DMS114 treated with DMSO at 0.1 percent for 48 hours (cell line): ENCODE data around the gene PPIA.
"Not testable (repeated sequence)": the region's sequence is repeated elsewhere in the genome, so short reads cannot be mapped to it uniquely, and the experiment has no call there.

Experiments used
- DNase-seq: peaks from one replicate; lab custom pipeline; 2025; ENCODE audit not compliant: unreplicated experiment; lab: John Stamatoyannopoulos, UW

Gene PPIA

GRCh38 chr7:44823255-44823781, 26.8 kb downstream of the PPIA start:
- no peak for DNase-seq

GRCh38 chr7:44824894-44825526, 28.5 kb downstream of the PPIA start:
- DNase-seq: no peak

DNA sequence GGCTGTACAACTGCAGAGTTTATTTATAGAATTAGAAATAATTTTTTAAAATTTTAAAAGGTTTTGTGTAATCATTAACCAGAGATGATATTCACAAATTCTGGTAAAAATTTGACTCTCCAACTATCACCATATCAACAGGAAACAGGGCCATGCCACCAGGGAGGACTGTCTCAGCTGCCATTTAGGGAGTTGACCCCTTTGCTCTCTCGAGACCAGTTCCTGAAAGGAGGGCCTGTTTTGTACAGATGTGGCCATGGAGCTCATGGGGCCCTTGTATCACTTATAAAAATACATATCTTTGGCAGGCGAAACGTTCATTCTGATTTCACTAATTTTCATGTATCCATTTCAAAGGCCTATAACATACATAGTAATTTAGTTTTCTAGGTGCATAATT, 31.1 kb downstream of the PPIA start:
- no peak for DNase-seq

GRCh38 chr7:44838751-44839150, 42.3 kb downstream of the PPIA start:
- no peak for DNase-seq

- DNase-seq: not testable (repeated sequence)
Measured at GRCh38 chr7:44842675-44843074, 46.2 kb downstream of the PPIA start.

DNA sequence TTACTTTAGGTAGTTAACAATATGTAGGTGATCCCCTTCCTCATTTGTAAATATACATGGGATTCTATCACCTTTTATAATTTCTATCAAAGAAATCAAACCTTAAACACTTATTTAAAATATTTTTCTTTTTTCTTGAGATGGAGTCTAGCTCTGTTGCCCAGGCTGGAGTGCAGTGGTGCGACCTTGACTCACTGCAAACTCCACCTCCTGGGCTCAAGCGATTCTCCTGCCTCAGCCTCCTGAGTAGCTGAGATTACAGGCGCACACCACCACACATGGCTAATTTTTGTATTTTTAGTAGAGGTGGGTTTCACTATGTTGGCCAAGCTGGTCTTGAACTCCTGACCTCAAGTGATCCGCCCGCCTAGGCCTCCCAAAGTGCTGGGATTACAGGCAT, 47.0 kb downstream of the PPIA start:
- not testable (repeated sequence) for DNase-seq

GRCh38 chr7:44845451-44845850, 49.0 kb downstream of the PPIA start:
- no peak for DNase-seq

- DNase-seq: not testable (repeated sequence)
Measured at GRCh38 chr7:44846390-44846789, 49.9 kb downstream of the PPIA start.

DNA sequence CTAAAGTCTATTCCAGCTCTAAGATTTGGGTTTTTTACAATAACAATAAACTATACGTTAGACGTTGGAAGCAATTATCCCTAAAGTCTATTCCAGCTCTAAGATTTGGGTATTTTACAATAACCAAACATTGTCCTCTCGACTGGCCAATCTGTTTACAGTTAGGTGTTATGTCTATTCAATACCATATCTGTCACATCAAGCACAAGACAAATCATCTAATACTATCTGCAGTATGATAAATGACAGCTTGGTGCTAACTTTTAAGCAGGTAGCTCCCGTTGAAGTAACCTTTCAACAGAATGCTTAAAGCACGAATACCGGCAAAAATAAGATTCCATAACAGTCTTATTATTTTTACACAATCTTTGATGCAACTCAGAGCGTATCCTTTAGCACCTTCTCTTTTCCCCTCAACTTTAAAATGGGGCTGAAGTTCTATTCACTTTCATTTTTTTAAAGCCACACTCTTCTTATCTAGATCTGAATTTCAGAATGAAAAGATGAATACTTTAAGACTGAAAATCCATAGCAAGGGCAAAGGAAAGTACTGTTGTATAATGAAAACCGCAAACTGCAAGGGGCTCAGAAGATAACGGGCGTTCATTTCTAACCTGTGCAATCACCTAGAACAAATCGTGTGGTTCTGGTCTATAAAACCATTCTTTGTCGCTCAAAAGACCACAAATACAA, 50.5 kb downstream of the PPIA start:
- DNase-seq: no peak

DNA sequence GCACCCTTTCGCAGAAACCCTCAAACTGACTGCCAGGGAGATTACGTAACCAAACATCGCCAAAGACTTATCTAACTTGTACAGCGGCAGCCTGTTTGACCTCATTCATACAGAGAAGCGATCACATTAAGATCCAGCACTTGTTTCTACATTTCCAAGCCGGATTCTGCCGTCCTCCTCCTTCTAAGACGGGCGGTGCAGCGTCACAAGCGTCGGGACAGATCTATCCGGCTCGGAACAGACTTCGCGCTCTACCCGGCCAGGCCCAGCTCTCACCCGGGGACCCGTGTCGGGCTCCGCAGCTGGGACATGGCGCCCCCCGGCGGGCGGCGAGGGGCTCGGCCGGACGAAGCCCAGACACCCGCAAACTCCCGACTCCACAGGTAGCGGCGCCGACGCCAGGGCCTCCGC, 51.0 kb downstream of the PPIA start:
- DNase-seq: peak; percentile 75

GRCh38 chr7:44847920-44848634, 51.6 kb downstream of the PPIA start, which contains the start of gene H2AZ2:
Gene H2AZ2, minus strand, starts transcription at chr7:44848087. Its CDS starts 116 bp downstream, at chr7:44847971.
- peak; percentile 99 for DNase-seq

DNA sequence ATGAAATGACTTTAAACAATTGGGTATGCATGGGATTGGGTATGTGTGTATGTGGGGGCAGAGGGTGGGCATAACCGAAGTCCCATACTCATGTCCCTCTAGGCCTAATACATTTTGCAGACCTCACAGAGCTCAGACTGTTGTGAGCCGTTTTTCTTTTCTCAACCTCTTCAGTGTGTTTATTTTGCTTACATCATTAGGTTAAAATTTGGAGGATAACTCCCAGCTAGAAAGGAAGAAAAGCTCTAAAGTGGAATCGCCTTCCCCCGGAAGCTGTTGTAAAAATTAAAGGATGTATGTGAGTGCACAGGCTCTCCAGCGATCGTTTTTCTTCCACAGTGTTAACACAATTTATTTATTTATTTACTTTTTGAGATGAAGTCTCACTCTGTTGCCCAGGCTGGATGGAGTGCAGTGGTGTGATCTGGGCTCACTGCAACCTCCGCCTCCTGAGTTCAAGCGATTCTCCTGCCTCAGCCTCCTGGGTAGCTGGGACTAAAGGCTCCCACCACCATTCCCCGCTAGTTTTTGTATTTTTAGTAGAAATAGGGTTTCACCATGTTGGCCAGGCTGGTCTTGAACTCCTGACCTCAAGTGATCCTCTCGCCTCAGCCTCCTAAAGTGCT, 52.9 kb downstream of the PPIA start:
- no peak for DNase-seq

DNA sequence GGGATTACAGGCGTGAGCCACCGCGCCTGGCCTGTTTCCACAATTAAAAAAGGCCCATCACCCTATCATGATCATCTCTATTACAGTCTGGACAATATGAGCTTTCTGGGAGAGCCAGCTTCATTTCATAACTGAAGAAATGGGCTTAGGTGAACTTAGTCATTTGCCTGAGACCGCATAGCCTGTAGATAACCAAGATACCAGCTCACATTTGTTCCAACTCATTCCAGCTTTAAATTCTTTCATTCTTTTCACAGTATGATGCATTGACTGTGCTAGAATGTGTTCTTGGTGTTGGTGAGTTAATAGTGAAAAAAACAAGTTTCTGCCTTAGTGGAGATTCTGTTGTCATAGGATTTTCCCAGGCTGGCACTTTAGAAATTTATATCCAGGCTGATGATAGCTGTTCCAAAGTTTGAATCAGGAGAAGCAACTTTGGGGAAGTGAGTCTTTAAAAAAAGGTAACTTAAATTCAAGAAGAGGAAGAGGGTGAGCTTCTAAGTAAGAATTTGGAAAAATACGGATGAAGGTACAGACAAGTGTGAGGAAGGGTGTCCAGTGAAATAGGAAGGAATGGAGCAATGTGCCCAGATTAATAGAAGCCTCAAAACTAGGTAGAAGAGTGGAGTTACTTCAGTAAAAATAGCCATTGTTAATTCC, 53.5 kb downstream of the PPIA start:
- DNase-seq: no peak

GRCh38 chr7:44852590-44852989, 56.1 kb downstream of the PPIA start:
- no peak for DNase-seq
